H9 (cell line): ENCODE measurements around the gene ZMYND11. TPM values are rescaled to one million over a fixed set of nuclear protein-coding genes. Genes with fewer than 3 reads are reported as not detected.

ENCODE experiments used
- DNase-seq: peaks from one replicate; pipeline ENCODE4 v3.0.0-alpha.2; 2017
- H2AFZ ChIP-seq: one replicate; pipeline ENCODE4 v1.6.1; 2013; ENCODE audit warnings: mild to moderate bottlenecking, low read length, control low read depth, moderate library complexity
- H2AK5ac ChIP-seq: 2 replicates; pipeline ENCODE4 v1.6.1; 2013; ENCODE audit warnings: low read length, control low read depth, mixed read lengths; ENCODE audit not compliant: insufficient read length
- H2BK120ac ChIP-seq: one replicate; pipeline ENCODE4 v1.6.1; 2013; ENCODE audit warnings: low read depth, mild to moderate bottlenecking, low read length, control low read depth, inconsistent platforms; ENCODE audit not compliant: poor library complexity, severe bottlenecking
- H2BK12ac ChIP-seq: 2 replicates; pipeline ENCODE4 v1.6.1; 2013; ENCODE audit warnings: low read length, control low read depth, mixed read lengths, low read depth; ENCODE audit not compliant: insufficient read length
- H2BK15ac ChIP-seq: 2 replicates; pipeline ENCODE4 v1.6.1; 2013; ENCODE audit warnings: low read depth, low read length, control low read depth
- H2BK20ac ChIP-seq: one replicate; pipeline ENCODE4 v1.6.1; 2013; ENCODE audit warnings: low read depth, mild to moderate bottlenecking, low read length, control low read depth, inconsistent platforms; ENCODE audit not compliant: poor library complexity, severe bottlenecking
- H2BK5ac ChIP-seq: 2 replicates; pipeline ENCODE4 v1.6.1; 2013; ENCODE audit warnings: low read length, control low read depth, mixed read lengths; ENCODE audit not compliant: insufficient read length
- H3K14ac ChIP-seq: 2 replicates; pipeline ENCODE4 v1.6.1; 2013; ENCODE audit warnings: low read length, control low read depth; ENCODE audit not compliant: insufficient read depth
- H3K18ac ChIP-seq: 2 replicates; pipeline ENCODE4 v1.6.1; 2013; ENCODE audit warnings: low read depth, mild to moderate bottlenecking, mixed read lengths, low read length, control low read depth; ENCODE audit not compliant: insufficient read length
- H3K23ac ChIP-seq: 2 replicates; pipeline ENCODE4 v1.6.1; 2013; ENCODE audit warnings: low read length, control low read depth, mixed read lengths, low read depth; ENCODE audit not compliant: insufficient read length
- H3K23me2 ChIP-seq: 2 replicates; pipeline ENCODE4 v1.6.1; 2013; ENCODE audit warnings: low read depth, mild to moderate bottlenecking, mixed read lengths, low read length, control low read depth; ENCODE audit not compliant: insufficient read length, poor library complexity, severe bottlenecking
- H3K27ac ChIP-seq: 2 replicates; pipeline ENCODE4 v1.5.1; 2013; ENCODE audit warnings: low read length, control low read depth, mixed read lengths, low read depth; ENCODE audit not compliant: insufficient read length
- H3K27me3 ChIP-seq: 2 replicates; pipeline ENCODE4 v1.6.1; 2013; ENCODE audit warnings: low read length, control low read depth, inconsistent platforms; ENCODE audit not compliant: insufficient read depth
- H3K4ac ChIP-seq: 2 replicates; pipeline ENCODE4 v1.6.1; 2013; ENCODE audit warnings: low read depth, mild to moderate bottlenecking, control low read depth, inconsistent platforms, low read length, moderate library complexity
- H3K4me1 ChIP-seq: 2 replicates; pipeline ENCODE4 v1.6.1; 2013; ENCODE audit warnings: low read length, control low read depth, inconsistent platforms; ENCODE audit not compliant: insufficient read depth
- H3K4me2 ChIP-seq: 2 replicates; pipeline ENCODE4 v1.6.1; 2013; ENCODE audit warnings: low read length, control low read depth, mixed read lengths; ENCODE audit not compliant: insufficient read length, insufficient read depth
- H3K56ac ChIP-seq: 2 replicates; pipeline ENCODE4 v1.6.1; 2013; ENCODE audit warnings: low read depth, mild to moderate bottlenecking, mixed read lengths, low read length, control low read depth; ENCODE audit not compliant: insufficient read length
- H3K79me1 ChIP-seq: 2 replicates; pipeline ENCODE4 v1.6.1; 2013; ENCODE audit warnings: low read depth, mild to moderate bottlenecking, moderate library complexity, low read length, control low read depth, inconsistent platforms; ENCODE audit not compliant: insufficient read depth, poor library complexity, severe bottlenecking
- H3K79me2 ChIP-seq: 2 replicates; pipeline ENCODE4 v1.6.1; 2013; ENCODE audit warnings: low read length, control low read depth, inconsistent platforms; ENCODE audit not compliant: insufficient read depth
- H3K9ac ChIP-seq: 2 replicates; pipeline ENCODE4 v1.6.1; 2013; ENCODE audit warnings: low read length, control low read depth, mixed read lengths; ENCODE audit not compliant: insufficient read length; ENCODE audit errors: extremely low read depth
- H3K9me3 ChIP-seq: one replicate; pipeline ENCODE4 v1.6.1; 2013; ENCODE audit warnings: low read depth, low read length, inconsistent platforms; ENCODE audit not compliant: control insufficient read depth
- H3T11ph ChIP-seq: one replicate; pipeline ENCODE4 v1.6.1; 2013; ENCODE audit warnings: mild to moderate bottlenecking, low read length, control low read depth, inconsistent platforms
- H4K20me1 ChIP-seq: one replicate; pipeline ENCODE4 v1.6.1; 2013; ENCODE audit not compliant: control insufficient read depth, insufficient read length, insufficient read depth
- H4K5ac ChIP-seq: 2 replicates; pipeline ENCODE4 v1.6.1; 2013; ENCODE audit warnings: low read depth, mild to moderate bottlenecking, mixed read lengths, low read length, control low read depth; ENCODE audit not compliant: insufficient read length
- H4K8ac ChIP-seq: replicated peaks from 2 replicates; pipeline ENCODE4 v1.6.1; 2013; ENCODE audit warnings: low read length, control low read depth, mixed read lengths, low read depth; ENCODE audit not compliant: insufficient read length
- H4K91ac ChIP-seq: 2 replicates; pipeline ENCODE4 v1.6.1; 2013; ENCODE audit warnings: low read depth, mild to moderate bottlenecking, moderate library complexity, mixed read lengths, low read length, control low read depth; ENCODE audit not compliant: insufficient read length
- H3K27ac Mint-ChIP-seq, 3 experiments: 2 replicates in 2 of 3; 3 replicates in 1 of 3; pipeline ENCODE4 v1.8.0; 2020 to 2021; ENCODE audit warnings: mixed read lengths in 3 of 3, mild to moderate bottlenecking in 1 of 3, moderate library complexity in 1 of 3
- H3K27me3 Mint-ChIP-seq: 2 replicates; pipeline ENCODE4 v1.8.0; 2021; ENCODE audit warnings: low read depth, mild to moderate bottlenecking, moderate library complexity, mixed read lengths
- H3K36me3 Mint-ChIP-seq, 3 experiments: 2 replicates in 2 of 3; 3 replicates in 1 of 3; pipeline ENCODE4 v1.8.0; 2020 to 2021; ENCODE audit warnings: low read depth in 3 of 3, mixed read lengths in 3 of 3; ENCODE audit not compliant: insufficient read depth in 1 of 3
- H3K4me1 Mint-ChIP-seq, 2 experiments: 2 replicates each; pipeline ENCODE4 v1.8.0; 2020; ENCODE audit warnings: mixed read lengths in 2 of 2
- H3K4me3 Mint-ChIP-seq, 2 experiments: 2 replicates in 1 of 2; 3 replicates in 1 of 2; pipeline ENCODE4 v1.8.0; 2020 to 2021; ENCODE audit warnings: mild to moderate bottlenecking in 2 of 2, mixed read lengths in 2 of 2, moderate library complexity in 1 of 2
- H3K9me3 Mint-ChIP-seq, 2 experiments: 2 replicates in 1 of 2; 3 replicates in 1 of 2; pipeline ENCODE4 v1.8.0; 2020; ENCODE audit warnings: mild to moderate bottlenecking in 2 of 2, mixed read lengths in 2 of 2, moderate library complexity in 1 of 2
- WGBS: extraction: QIAGEN DNeasy Blood & Tissue Kit; methylation state at CpG from one replicate; pipeline ENCODE4 v1.1.7; 2013; ENCODE audit warnings: missing lambda C conversion rate, low lambda C conversion rate, mixed read lengths; ENCODE audit not compliant: insufficient read length; ENCODE audit errors: extremely low coverage; 5-methylcytosine and 5-hydroxymethylcytosine counted together
- total RNA-seq: library from RNA; stranded (reverse); gene quantifications from 2 replicates; pipeline ENCODE4 v1.2.1, GENCODE V29; 2021
- TF ChIP-seq, protein P1 (sequence below): fragments of 200-600 bp; sonication (generic); conservative IDR thresholded peaks from 3 replicates; pipeline ENCODE4 v1.8.0; 2021; ENCODE audit warnings: antibody characterized with exemption, mild to moderate bottlenecking

ZMYND11 gene
- total RNA-seq, 1 experiment from 2014 or later: 33.7 TPM

GRCh38 chr10:188546-188945 is 53.3 kb downstream of the ZMYND11 start:
- Histone ChIP-seq H3K18ac (no peak overlapping the region), H2BK120ac (no peak overlapping the region), H2BK12ac (no peak overlapping the region), H4K8ac (no peak overlapping the region), H2AK5ac (no peak overlapping the region), H4K5ac (no peak overlapping the region), H2AFZ (no peak overlapping the region), H3K4me1 (peaks cover 5% of the 10 kb centered on the region; the same call in 1 of the 2 replicates), H3K23ac (no peak overlapping the region), H3K27ac (no peak overlapping the region), H2BK20ac (no peak overlapping the region), H3K4ac (no peak overlapping the region), H3K79me1 (no peaks in the 10 kb centered on the region), H3K9me3 (no peaks in the 10 kb centered on the region), H3K56ac (no peak overlapping the region), H3K4me2 (no peak overlapping the region), H3K14ac (no peak overlapping the region), H3K27me3 (no peaks in the 10 kb centered on the region), H3K23me2 (no peaks in the 10 kb centered on the region), H3K79me2 (no peaks in the 10 kb centered on the region), H2BK5ac (no peak overlapping the region), H3T11ph (no peak overlapping the region), H3K9ac (no peak overlapping the region), H4K91ac (no peak overlapping the region), H4K20me1 (no peaks in the 10 kb centered on the region), H2BK15ac (no peak overlapping the region)
- H3K36me3 Mint-ChIP-seq: peaks cover 17 to 27% (median 24%) of the 10 kb centered on the region in 3 experiments
- no peak for DNase-seq
- H3K27ac Mint-ChIP-seq: no peak overlapping the region
- no peak overlapping the region for H3K4me3 Mint-ChIP-seq
- peaks cover 11 to 15% of the 10 kb centered on the region in 2 experiments for H3K4me1 Mint-ChIP-seq
- no CpG with 5 or more reads among the region's 2 CpGs for WGBS
- no peaks in the 10 kb centered on the region for H3K27me3 Mint-ChIP-seq
- TF ChIP-seq, protein P1, sequence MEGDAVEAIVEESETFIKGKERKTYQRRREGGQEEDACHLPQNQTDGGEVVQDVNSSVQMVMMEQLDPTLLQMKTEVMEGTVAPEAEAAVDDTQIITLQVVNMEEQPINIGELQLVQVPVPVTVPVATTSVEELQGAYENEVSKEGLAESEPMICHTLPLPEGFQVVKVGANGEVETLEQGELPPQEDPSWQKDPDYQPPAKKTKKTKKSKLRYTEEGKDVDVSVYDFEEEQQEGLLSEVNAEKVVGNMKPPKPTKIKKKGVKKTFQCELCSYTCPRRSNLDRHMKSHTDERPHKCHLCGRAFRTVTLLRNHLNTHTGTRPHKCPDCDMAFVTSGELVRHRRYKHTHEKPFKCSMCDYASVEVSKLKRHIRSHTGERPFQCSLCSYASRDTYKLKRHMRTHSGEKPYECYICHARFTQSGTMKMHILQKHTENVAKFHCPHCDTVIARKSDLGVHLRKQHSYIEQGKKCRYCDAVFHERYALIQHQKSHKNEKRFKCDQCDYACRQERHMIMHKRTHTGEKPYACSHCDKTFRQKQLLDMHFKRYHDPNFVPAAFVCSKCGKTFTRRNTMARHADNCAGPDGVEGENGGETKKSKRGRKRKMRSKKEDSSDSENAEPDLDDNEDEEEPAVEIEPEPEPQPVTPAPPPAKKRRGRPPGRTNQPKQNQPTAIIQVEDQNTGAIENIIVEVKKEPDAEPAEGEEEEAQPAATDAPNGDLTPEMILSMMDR: no peak
- H3K9me3 Mint-ChIP-seq: peaks cover 7 to 8% of the 10 kb centered on the region in 2 experiments; a peak in 4 of 5 replicates
